ENCODE measurements around the gene NR5A1.

DNA sequence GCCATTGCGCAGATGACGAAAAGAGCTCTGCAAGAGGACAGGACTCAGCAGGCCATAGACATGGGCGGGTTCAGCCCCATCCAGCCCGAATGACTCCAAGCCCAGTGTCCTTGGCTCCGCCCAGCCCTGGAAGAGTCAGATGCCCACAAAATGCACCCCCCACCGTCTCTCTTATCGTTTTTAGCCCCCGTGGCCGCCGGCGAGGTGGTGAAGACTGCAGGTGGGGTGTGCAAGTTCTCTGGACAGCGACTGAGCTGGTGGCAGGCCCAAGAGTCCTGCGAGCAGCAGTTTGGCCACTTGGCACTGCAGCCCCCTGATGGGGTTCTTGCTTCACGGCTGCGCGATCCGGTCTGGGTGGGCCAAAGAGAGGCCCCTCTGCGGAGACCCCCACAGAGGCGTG lies 54.9 kb downstream of the NR5A1 start:
- TF ChIP-seq, protein P1, sequence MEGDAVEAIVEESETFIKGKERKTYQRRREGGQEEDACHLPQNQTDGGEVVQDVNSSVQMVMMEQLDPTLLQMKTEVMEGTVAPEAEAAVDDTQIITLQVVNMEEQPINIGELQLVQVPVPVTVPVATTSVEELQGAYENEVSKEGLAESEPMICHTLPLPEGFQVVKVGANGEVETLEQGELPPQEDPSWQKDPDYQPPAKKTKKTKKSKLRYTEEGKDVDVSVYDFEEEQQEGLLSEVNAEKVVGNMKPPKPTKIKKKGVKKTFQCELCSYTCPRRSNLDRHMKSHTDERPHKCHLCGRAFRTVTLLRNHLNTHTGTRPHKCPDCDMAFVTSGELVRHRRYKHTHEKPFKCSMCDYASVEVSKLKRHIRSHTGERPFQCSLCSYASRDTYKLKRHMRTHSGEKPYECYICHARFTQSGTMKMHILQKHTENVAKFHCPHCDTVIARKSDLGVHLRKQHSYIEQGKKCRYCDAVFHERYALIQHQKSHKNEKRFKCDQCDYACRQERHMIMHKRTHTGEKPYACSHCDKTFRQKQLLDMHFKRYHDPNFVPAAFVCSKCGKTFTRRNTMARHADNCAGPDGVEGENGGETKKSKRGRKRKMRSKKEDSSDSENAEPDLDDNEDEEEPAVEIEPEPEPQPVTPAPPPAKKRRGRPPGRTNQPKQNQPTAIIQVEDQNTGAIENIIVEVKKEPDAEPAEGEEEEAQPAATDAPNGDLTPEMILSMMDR (IDR thresholded peaks at IDR 0.05): no peak
- no peak for TF ChIP-seq POLR2A (IDR thresholded peaks at IDR 0.05)

All from heart left ventricle (tissue), 13 donors.